RCC 7860 (cell line): ENCODE data around the gene RFT1.
"Not testable (repeated sequence)": the region's sequence is repeated elsewhere in the genome, so short reads cannot be mapped to it uniquely, and the experiment has no call there.

ENCODE experiments used
- DNase-seq: peaks from one replicate; pipeline ENCODE4 v3.0.0-alpha.2; 2015; ENCODE audit warnings: low spot score
- FAIRE-seq: peaks from 2 replicates; lab custom pipeline; 2012; peaks lifted over from hg19 to GRCh38; lab: Jason Lieb, UNC

The RFT1 gene

GRCh38 chr3:53072653-53073552 lies 57.3 kb downstream of the RFT1 start:
- DNase-seq: peak; percentile 62
- FAIRE-seq: no peak

DNA sequence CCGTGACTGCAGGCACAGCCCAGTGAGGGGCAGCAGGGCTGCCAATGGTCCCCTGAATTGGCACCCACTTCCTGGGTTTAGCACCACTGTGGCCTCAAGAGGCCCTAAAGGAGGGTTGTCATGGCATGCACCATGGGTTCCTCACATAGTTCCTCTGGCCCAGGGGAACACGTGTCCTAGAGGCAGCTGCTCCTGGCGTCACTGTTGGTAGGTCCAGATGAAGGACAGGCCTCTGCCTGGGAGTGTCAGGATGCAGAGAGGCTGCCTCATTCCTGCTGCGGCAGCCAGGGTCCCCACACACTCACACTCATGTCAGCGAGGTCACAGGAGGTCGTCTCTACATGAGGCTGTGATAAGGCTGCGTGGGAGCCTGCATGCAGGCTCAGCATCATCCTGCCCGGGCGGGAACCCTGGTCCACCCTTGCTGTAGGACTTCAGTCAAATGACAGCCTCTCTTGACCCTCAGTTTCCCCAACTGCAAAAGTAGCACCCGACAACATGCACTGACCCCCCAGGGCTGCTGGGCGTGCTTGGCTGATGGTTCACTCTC lies 58.3 kb downstream of the RFT1 start:
- FAIRE-seq (no peak), DNase-seq (no peak)

- DNase-seq: no peak
- FAIRE-seq: no peak
Observed at GRCh38 chr3:53069422-53070068, 60.7 kb downstream of the RFT1 start.

GRCh38 chr3:53068176-53068575 lies 62.1 kb downstream of the RFT1 start:
- DNase-seq: no peak
- no peak for FAIRE-seq

DNA sequence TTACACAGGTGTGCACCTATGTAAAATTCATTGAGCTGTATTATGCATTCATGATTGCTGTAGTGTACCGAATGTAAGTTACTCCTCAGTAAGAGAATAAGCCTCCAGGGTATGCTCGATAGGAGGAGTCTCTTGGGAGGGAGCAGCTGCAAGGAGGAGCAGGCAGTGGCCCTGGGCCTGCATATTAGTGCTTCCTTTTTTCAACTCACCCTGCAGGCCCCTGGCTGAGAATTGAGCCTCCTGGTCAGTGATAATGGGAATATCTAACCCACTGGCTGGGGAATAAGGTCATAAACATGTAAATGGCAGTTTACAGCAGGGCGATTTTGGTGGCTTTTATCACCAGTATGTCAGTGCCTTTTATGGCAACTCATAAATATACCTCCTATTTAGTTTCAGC lies 62.7 kb downstream of the RFT1 start:
- DNase-seq: no peak
- FAIRE-seq: no peak

DNA sequence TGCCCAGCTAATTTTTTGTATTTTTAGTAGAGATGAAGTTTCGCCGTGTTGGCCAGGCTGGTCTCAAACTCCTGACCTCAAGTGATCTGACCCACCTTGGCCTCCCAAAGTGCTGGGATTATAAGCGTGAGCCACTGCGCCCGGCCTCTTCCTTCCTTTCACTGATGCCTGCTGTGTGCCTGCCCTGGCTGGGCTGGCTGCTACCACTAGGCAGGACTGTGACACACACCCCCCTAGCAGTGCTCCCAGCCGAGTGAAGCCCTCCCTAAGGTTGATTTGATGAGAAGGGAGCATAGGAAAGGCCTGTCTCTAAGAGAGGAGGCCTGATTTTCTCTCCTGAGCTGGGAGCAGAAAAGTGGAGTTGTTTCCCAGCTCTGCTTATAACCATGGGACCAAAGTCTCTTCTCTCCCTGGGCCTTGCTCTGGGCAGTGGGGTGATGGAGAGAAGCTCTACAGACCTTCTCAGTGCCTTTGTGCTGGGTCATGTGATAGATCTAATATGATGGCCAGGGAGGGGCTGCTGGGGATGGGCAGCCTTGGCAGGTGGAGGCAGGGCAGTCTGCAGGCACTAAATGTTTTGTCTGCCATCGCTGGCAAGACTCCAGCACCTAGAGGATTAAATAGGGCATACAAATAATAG lies 64.3 kb downstream of the RFT1 start:
- FAIRE-seq: no peak
- no peak for DNase-seq

GRCh38 chr3:53062905-53063304 lies 67.3 kb downstream of the RFT1 start:
- FAIRE-seq: no peak
- DNase-seq: no peak

DNA sequence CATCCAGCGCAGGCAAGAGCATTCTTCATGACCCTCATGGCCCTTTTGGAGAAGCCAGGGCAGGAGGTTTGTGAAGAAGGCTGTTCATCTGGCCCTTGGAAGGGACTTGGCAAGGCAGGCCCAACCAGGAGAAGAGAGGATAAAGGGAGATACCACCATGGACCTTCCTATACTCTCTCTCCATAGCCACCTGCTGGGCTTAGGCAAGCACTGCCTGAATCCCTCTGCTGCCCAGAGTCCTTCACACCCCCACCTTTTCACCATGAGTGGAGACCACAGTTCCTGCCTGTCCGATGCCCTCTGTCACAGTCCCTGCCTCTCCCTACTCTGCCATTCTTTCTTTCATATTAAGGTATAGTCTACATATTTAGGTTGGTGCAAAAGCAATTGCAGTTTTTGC lies 73.8 kb downstream of the RFT1 start:
- no peak for FAIRE-seq
- DNase-seq: peak; percentile 10

DNA sequence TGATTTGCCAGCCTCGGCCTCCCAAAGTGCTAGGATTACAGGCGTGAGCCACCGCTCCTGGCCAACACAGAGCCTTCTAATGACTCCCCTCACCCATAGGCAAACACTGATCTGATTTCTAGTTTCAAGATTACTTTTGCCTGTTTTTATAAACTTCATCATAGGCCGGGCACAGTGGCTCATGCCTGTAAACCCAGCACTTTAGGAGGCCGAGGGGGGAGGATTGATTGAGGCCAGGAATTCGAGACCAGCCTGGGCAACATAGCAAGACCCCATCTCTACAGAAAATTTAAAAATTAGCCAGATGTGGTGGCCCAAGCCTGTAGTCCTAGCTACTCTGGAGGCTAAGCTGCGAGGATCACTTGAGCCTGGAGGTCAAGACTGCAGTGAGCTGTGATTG lies 76.0 kb downstream of the RFT1 start:
- not testable (repeated sequence) for FAIRE-seq

GRCh38 chr3:53051929-53052328 lies 78.3 kb downstream of the RFT1 start:
- DNase-seq: no peak

More for the DNA sequence above, 76.0 kb downstream of the RFT1 start:
- DNase-seq: not testable (repeated sequence)

GRCh38 chr3:53049987-53050386 lies 80.2 kb downstream of the RFT1 start:
- FAIRE-seq: no peak
- no peak for DNase-seq

More at GRCh38 chr3:53051929-53052328, 78.3 kb downstream of the RFT1 start:
- no peak for FAIRE-seq

DNA sequence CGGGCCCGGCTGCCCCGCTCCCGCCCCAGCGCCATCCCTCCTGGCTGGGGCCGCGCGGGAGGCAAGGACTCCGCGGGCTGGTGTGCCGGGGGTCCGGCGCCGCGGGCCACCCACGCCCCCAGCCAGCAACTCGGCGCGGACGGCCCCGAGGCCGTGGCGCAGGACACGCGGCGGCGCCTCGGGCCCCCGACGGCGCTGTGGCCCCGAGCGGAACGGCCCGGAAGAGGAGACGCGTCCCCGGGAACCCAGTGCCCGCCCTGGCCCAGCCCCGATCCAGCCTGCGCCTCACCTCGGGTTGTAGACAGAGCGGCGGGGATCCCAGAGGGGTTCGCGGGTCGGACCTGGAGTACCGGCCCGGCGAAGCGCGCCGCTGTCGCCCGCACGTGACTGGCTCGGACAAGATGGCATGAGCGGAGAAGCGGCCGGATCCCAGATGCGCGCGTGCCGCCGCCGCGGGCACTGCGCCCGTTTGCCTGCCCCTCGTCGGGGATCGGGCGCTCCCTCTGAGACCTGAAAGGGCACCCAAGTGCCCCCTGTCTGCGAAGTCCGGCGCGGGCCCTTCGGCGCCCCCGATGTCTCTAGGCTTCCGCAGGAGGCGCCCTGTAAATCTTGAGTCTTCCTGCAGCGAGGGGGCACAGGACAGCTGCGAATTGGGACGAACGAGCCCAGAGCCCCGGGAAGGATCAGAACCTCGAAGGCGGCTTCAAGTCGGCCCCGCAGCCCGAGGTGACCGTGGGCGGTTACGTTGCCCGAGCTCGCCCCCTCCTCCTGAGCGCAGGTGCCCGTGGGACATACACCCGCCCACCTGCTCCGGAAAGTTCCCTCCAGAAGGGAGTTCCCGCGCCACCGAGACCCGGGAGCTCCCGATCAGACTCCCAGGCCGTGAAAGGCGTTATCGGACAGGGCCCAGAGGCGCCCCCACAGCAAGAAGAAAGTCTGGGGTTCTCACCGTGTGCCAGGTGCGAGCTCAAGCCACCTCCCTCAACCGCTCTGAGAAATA lies 83.8 kb downstream of the RFT1 start:
- DNase-seq (no peak), FAIRE-seq (no peak)

DNA sequence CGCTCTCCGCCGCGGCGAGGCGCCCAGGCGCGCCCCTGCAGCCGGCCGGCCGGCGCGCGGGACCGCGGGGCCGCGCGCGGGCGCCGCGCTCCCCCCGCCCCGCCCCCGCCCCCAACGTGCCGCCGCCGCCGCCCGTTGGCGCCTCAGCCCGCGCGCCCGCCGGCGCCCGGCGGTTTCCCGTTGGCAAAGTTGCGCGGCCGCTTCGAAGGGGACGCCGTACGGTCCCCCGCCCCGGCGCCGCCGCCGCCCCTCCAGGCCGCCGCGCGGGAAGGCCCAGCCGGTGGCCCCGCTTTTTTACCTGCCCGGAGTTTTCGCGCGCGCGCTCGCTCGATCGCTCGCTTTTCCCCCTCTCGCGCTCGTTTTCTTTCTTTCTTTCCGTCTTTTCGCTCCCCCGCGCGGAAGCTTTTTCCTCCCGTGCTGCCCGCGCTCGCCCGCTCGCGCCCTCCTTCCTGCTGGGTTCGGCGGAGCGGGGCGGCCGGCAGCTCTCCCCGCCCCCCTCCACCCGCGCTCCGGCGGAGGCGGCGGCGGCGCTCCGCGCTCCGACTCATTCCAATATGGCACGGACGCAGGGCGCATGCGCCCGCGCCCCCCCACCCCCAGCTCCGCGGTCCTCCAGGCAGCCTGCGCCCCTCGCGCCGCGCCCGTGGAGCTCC lies 84.6 kb downstream of the RFT1 start, which contains the start of gene SFMBT1:
Gene SFMBT1 (minus strand): TSS at position 556 of the 653 bp plus-strand sequence. CDS start 76,945 bp downstream, outside the sequence.
- FAIRE-seq (no peak), DNase-seq (peak; percentile 23)

DNA sequence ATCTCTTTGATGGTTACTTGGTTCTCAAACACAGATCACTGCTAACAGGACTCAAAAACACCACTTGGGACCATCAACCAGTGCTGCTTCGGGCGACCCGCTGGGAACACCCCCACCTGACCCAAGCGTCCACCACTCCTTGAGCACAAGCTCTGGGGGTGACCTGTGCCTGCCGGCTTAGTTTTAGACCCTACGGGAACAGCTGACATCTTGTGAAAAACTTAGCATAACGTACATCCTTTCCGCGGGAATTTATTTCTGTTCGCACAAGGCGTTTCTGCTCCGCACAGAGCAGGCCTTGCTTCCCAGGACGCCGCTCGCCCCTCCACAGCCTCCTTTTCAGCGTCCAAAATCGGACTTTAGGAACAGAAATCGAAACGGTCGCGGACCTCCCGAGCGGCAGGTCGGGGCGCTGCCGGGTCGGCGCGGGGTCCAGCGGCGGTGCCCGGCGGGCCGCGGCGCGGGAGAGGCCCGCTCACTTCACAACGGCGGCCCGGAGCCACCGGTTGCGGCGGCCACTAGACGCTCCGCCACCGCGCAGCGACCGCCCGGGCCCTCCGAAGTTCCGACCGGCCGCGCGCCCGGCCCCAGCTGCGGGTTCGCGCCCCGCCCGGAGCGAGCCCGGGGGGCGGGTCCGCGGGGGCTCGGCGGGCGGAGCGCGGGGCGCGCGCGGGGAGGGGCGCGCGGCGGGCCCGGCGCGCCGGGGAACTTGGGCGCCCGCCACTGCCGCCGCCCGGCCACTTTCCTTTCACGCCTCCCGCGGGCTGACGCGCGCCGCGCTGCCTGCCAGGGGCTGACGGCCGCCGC lies 85.3 kb downstream of the RFT1 start:
- DNase-seq (peak; percentile 29), FAIRE-seq (no peak)

DNA sequence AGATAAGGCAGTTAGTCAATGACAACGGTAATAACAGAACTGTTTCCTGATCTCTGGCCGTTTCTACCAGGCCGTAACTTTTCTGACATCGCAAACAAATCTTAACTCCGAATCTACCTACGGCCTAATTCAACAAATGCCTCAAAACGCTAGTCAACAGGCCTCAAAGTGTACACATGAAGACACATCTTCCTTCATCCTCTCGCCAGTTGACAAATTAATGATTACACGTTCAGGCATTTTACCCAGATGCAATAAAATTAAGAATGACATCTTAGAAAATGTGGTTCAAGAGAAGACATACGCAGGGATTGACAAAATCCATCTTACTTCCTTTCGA lies 85.9 kb downstream of the RFT1 start:
- FAIRE-seq: no peak
- DNase-seq: no peak

GRCh38 chr3:53043738-53044137 lies 86.5 kb downstream of the RFT1 start:
- DNase-seq (no peak), FAIRE-seq (no peak)

DNA sequence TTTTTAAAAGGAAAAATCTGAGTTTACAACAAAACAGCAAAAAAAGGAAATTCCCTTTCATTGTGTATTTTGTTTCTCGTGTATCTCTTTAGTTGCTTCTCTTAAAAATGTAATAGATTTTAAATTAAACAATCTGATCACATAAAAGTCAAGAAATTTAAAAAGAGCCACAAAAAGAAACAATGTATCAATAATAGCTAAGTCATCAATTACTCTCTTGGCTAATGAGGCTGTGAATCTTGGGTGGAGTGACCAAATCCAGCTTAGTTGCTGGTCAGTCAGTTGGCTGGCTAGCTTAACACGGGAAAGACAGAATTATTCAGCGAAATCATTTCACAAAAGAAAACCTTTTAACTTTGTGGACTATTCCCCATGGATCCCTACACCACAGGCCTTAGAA lies 87.6 kb downstream of the RFT1 start:
- DNase-seq (no peak), FAIRE-seq (no peak)

GRCh38 chr3:53040351-53040820 lies 89.8 kb downstream of the RFT1 start:
- DNase-seq: peak; percentile 80
- FAIRE-seq: peak; percentile 88

- DNase-seq (no peak), FAIRE-seq (no peak)
Observed at GRCh38 chr3:53039376-53039752, 90.9 kb downstream of the RFT1 start.
